Caco-2 (cell line): ENCODE data around the gene FCRL1. TPM values are rescaled to one million over a fixed set of nuclear protein-coding genes. Genes with fewer than 3 reads are reported as not detected.

Experiments used
- BruUV-seq: library from RNA; stranded (reverse); fragments of 400-500 nt; replicated peaks from 2 replicates; lab custom pipeline; 2021; lab: Mats Ljungman, UMichigan
- CTCF ChIA-PET: fragments of 300-600 bp; sonication (Branson Sonifier 250); formaldehyde crosslinking; loops from one replicate; lab custom pipeline; 2022; ENCODE audit warnings: antibody characterized with exemption; lab: Charles Lee
- POLR2A ChIA-PET: fragments of 300-600 bp; sonication (Branson Sonifier 250); formaldehyde crosslinking; loops from one replicate; lab custom pipeline; 2022; ENCODE audit warnings: antibody characterized with exemption; lab: Charles Lee
- DNase-seq, 2 experiments: peaks; one replicate each; pipeline versions ENCODE4 v3.0.0 to v3.0.0-alpha.2; 2020 to 2022
- H3K27me3 ChIP-seq: replicated peaks from 2 replicates; pipeline ENCODE4 v1.6.0; 2011; ENCODE audit warnings: low read length; ENCODE audit not compliant: control insufficient read depth, insufficient read depth
- H3K36me3 ChIP-seq: 2 replicates; pipeline ENCODE4 v1.5.1; 2011; ENCODE audit warnings: low read length; ENCODE audit not compliant: control insufficient read depth, insufficient read depth
- H3K4me1 ChIP-seq: fragments of 250-450 bp; sonication (Bioruptor Pico); 2 replicates; pipeline ENCODE4 v1.5.1; 2020; ENCODE audit warnings: mild to moderate bottlenecking
- H3K4me3 ChIP-seq: 2 replicates; pipeline ENCODE4 v1.5.1; 2011; ENCODE audit warnings: low read depth, mild to moderate bottlenecking, control low read depth, low read length
- H3K9me3 ChIP-seq: fragments of 250-450 bp; sonication (Bioruptor Pico); 2 replicates; pipeline ENCODE4 v1.5.1; 2020; ENCODE audit warnings: mild to moderate bottlenecking, moderate library complexity
- H3K27ac Mint-ChIP-seq: one replicate; pipeline ENCODE4 v1.8.0; 2022; ENCODE audit warnings: mixed read lengths; ENCODE audit not compliant: unreplicated experiment
- H3K27me3 Mint-ChIP-seq: one replicate; pipeline ENCODE4 v1.8.0; 2022; ENCODE audit warnings: mixed read lengths; ENCODE audit not compliant: insufficient read depth, unreplicated experiment
- H3K36me3 Mint-ChIP-seq: one replicate; pipeline ENCODE4 v1.8.0; 2022; ENCODE audit warnings: mild to moderate bottlenecking, mixed read lengths; ENCODE audit not compliant: insufficient read depth, unreplicated experiment
- H3K4me1 Mint-ChIP-seq: one replicate; pipeline ENCODE4 v1.8.0; 2022; ENCODE audit warnings: low read depth, mixed read lengths; ENCODE audit not compliant: unreplicated experiment
- H3K4me3 Mint-ChIP-seq: one replicate; pipeline ENCODE4 v1.8.0; 2022; ENCODE audit warnings: mild to moderate bottlenecking, moderate library complexity, mixed read lengths; ENCODE audit not compliant: unreplicated experiment
- H3K9me3 Mint-ChIP-seq: one replicate; pipeline ENCODE4 v1.8.0; 2022; ENCODE audit warnings: mixed read lengths; ENCODE audit not compliant: unreplicated experiment
- CTCF ChIP-seq, 2 experiments: fragments of 200-600 bp in 1 of 2; IDR thresholded peaks; 1 replicate in 1 of 2; 2 replicates in 1 of 2; pipeline versions ENCODE4 v1.5.1 to v1.8.0; 2011 to 2022; ENCODE audit warnings: antibody characterized with exemption in 1 of 2, control low read depth in 1 of 2, inconsistent platforms in 1 of 2, low read depth in 1 of 2, low read length in 1 of 2, mild to moderate bottlenecking in 1 of 2, moderate library complexity in 1 of 2; ENCODE audit not compliant: insufficient read depth in 1 of 2, severe bottlenecking in 1 of 2, unreplicated experiment in 1 of 2
- intact Hi-C: fragments of 100-400 bp; cut with micrococcal nuclease; formaldehyde crosslinking; loops from one replicate; pipeline ENCODE4 v1.10.0; 2022; ENCODE audit not compliant: unreplicated experiment
- total RNA-seq: library from RNA; stranded (reverse); gene quantifications from 2 replicates; pipeline ENCODE4 v1.2.3, GENCODE V29; 2022

The FCRL1 gene
- total RNA-seq, 1 experiment from 2014 or later: not detected

GRCh38 chr1:157829210-157829609 is 9.3 kb upstream of the FCRL1 start:
- H3K4me1 Mint-ChIP-seq: no peaks in the 10 kb centered on the region
- Histone ChIP-seq H3K9me3 (no peaks in the 10 kb centered on the region), H3K4me3 (no peak overlapping the region), H3K27me3 (no peaks in the 10 kb centered on the region), H3K4me1 (peaks cover 10% of the 10 kb centered on the region; the same call in 1 of the 2 replicates), H3K36me3 (no peaks in the 10 kb centered on the region)
- peaks cover 14% of the 10 kb centered on the region for H3K27me3 Mint-ChIP-seq
- intact Hi-C loops: no loop called here
- ChIA-PET CTCF (no interaction called here), POLR2A (no interaction called here)
- TF ChIP-seq CTCF (IDR thresholded peaks at IDR 0.05; ENCODE audit: insufficient read depth in 1 of 2, low read depth in 1 of 2, low read length in 1 of 2, severe bottlenecking in 1 of 2, unreplicated experiment in 1 of 2): no peak
- H3K9me3 Mint-ChIP-seq: no peaks in the 10 kb centered on the region
- H3K36me3 Mint-ChIP-seq: no peaks in the 10 kb centered on the region
- no peak overlapping the region for H3K4me3 Mint-ChIP-seq
- no peak overlapping the region for H3K27ac Mint-ChIP-seq
- no TSS peak for BruUV-seq
- DNase-seq: no peak

- BruUV-seq: no TSS peak
- POLR2A ChIA-PET: no interaction called here
- H3K27me3 Mint-ChIP-seq: peaks cover 8% of the 10 kb centered on the region
Observed at GRCh38 chr1:157820299-157820698, 379 bp upstream of the FCRL1 start.

DNA sequence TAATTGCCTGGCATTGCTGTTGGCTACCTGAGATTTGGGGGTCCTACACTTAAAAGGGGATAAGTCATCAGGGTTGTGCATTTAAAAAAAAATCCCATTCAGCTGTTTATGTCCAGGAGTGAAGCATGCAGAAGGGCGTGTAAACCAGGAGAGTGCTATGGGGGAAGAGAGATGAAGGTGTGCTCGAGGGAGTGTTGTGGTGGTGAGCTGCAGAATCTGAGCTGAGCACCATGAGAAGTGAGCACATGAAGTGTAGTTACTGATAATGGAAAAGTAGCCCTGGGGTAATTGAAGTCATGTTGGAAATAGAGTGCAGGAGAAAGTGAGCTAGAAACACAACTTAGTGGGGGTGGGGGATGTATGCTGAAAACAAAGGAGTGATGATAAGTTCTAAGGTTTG is 705 bp downstream of the FCRL1 start:
- Mint-ChIP-seq H3K4me1 (no peaks in the 10 kb centered on the region), H3K36me3 (no peaks in the 10 kb centered on the region), H3K27ac (no peak overlapping the region), H3K27me3 (peaks cover 11% of the 10 kb centered on the region), H3K4me3 (no peak overlapping the region), H3K9me3 (no peaks in the 10 kb centered on the region)
- Histone ChIP-seq H3K4me3 (no peak overlapping the region), H3K36me3 (no peaks in the 10 kb centered on the region), H3K9me3 (peaks cover 2% of the 10 kb centered on the region; the same call in 1 of the 2 replicates), H3K4me1 (no peaks in the 10 kb centered on the region), H3K27me3 (no peaks in the 10 kb centered on the region)
- intact Hi-C loops: no loop called here
- no TSS peak for BruUV-seq
- TF ChIP-seq CTCF (IDR thresholded peaks at IDR 0.05; ENCODE audit: insufficient read depth in 1 of 2, low read depth in 1 of 2, low read length in 1 of 2, severe bottlenecking in 1 of 2, unreplicated experiment in 1 of 2): no peak
- POLR2A ChIA-PET: no interaction called here
- CTCF ChIA-PET: no interaction called here
- no peak for DNase-seq

More at GRCh38 chr1:157820299-157820698, 379 bp upstream of the FCRL1 start:
- no peak for TF ChIP-seq CTCF (IDR thresholded peaks at IDR 0.05; ENCODE audit: insufficient read depth in 1 of 2, low read depth in 1 of 2, low read length in 1 of 2, severe bottlenecking in 1 of 2, unreplicated experiment in 1 of 2)
- H3K4me1 Mint-ChIP-seq: no peaks in the 10 kb centered on the region
- Histone ChIP-seq H3K27me3 (no peaks in the 10 kb centered on the region), H3K4me3 (no peak overlapping the region), H3K9me3 (no peaks in the 10 kb centered on the region), H3K36me3 (no peaks in the 10 kb centered on the region), H3K4me1 (no peaks in the 10 kb centered on the region)
- no peak overlapping the region for H3K27ac Mint-ChIP-seq
- intact Hi-C loops: no loop called here
- H3K4me3 Mint-ChIP-seq: no peak overlapping the region
- no peak for DNase-seq
- no peaks in the 10 kb centered on the region for H3K36me3 Mint-ChIP-seq
- no peaks in the 10 kb centered on the region for H3K9me3 Mint-ChIP-seq
- CTCF ChIA-PET: no interaction called here
